Kidney (tissue), 14 donors: ENCODE data around the gene SRBD1. TPM values are rescaled to one million over a fixed set of nuclear protein-coding genes. Genes with fewer than 3 reads are reported as not detected.

Source experiments
- DNase-seq, 5 donors: peaks; one replicate each; pipeline ENCODE4 v3.0.0-alpha.2; 2013 to 2020
- FAIRE-seq: peaks from 2 replicates; lab custom pipeline; 2012; peaks lifted over from hg19 to GRCh38; lab: Jason Lieb, UNC
- H3K27ac ChIP-seq, 2 donors: one replicate each; pipeline ENCODE4 v1.7.0; 2013; ENCODE audit warnings: low read depth in 2 of 2, low read length in 2 of 2, inconsistent platforms in 1 of 2
- H3K27me3 ChIP-seq: one replicate; pipeline ENCODE4 v1.7.1; 2013; ENCODE audit warnings: low read length, inconsistent platforms; ENCODE audit not compliant: control insufficient read depth, insufficient read depth
- H3K36me3 ChIP-seq, 3 donors: one replicate each; pipeline versions ENCODE4 v1.7.0 to v1.7.1; 2013; ENCODE audit warnings: low read length in 3 of 3, control low read depth in 1 of 3, inconsistent platforms in 1 of 3; ENCODE audit not compliant: insufficient read depth in 3 of 3, control insufficient read depth in 2 of 3
- H3K4me1 ChIP-seq, 3 donors: one replicate each; pipeline versions ENCODE4 v1.7.0 to v1.7.1; 2013; ENCODE audit warnings: low read length in 3 of 3, inconsistent platforms in 1 of 3, low read depth in 1 of 3; ENCODE audit not compliant: control insufficient read depth in 2 of 3, insufficient read depth in 2 of 3
- H3K4me3 ChIP-seq, 3 donors: one replicate each; pipeline versions ENCODE4 v1.7.0 to v1.8.1; 2013; ENCODE audit warnings: low read length in 3 of 3, control low read depth in 1 of 3, inconsistent platforms in 1 of 3
- H3K9ac ChIP-seq, 3 donors: one replicate each; pipeline versions ENCODE4 v1.7.0 to v1.7.1; 2013; ENCODE audit warnings: low read length in 3 of 3, control low read depth in 1 of 3, inconsistent platforms in 1 of 3
- H3K9me3 ChIP-seq, 3 donors: one replicate each; pipeline versions ENCODE4 v1.7.0 to v1.7.1; 2013; ENCODE audit warnings: low read length in 3 of 3, control low read depth in 1 of 3, inconsistent platforms in 1 of 3; ENCODE audit not compliant: control insufficient read depth in 2 of 3, insufficient read depth in 1 of 3
- CTCF ChIP-seq: IDR thresholded peaks from 3 replicates; pipeline ENCODE4 v1.5.1; 2012; ENCODE audit warnings: mild to moderate bottlenecking, moderate library complexity, borderline replicate concordance; ENCODE audit not compliant: insufficient read depth; ENCODE audit errors: extremely low read depth
- intact Hi-C: fragments of 100-400 bp; cut with DNase I; formaldehyde crosslinking; loops from one replicate; pipeline ENCODE4 v1.11.1; 2022
- polyA plus RNA-seq: library from polyadenylated mRNA; stranded (reverse); fragments of 350-450 nt; fragmentation: Illumina TruSeq; extraction: RNeasy Lipid Tissue Mini Kit (QIAGEN cat#74804); gene quantifications from one replicate; pipeline ENCODE4 v1.2.3, GENCODE V29; 2014; ENCODE audit warnings: low read depth, low replicate concordance; ENCODE audit not compliant: insufficient read depth
- total RNA-seq: library from RNA; stranded (reverse); fragmentation: NEBNext Ultra II Directional; extraction: Animal tissue kit (Norgen Biotek cat#: 25700); gene quantifications from one replicate; pipeline ENCODE4 v1.2.1, GENCODE V29; 2021
- donor health status: control.
- donor health status: control.
- donor health status: control.
- donor health status: control.
- donor health status: control.
- donor health status: DM: yes; HTN: yes; CAD: no.
- donor health status: Normal renal cell carcinoma (clear cell type).

Gene SRBD1
- total and polyA plus RNA-seq, 2 donors from 2014 or later, result 5.4 to 19.5 TPM

- Histone ChIP-seq H3K9ac (no peak overlapping the region), H3K4me1 (no peaks in the 10 kb centered on the region), H3K27ac (no peak overlapping the region), H3K36me3 (peaks cover 0 to 3% (median 0%) of the 10 kb centered on the region in 3 donors), H3K4me3 (no peak overlapping the region), H3K27me3 (no peaks in the 10 kb centered on the region), H3K9me3 (no peaks in the 10 kb centered on the region)
- TF ChIP-seq CTCF, result no peak
- intact Hi-C loops, result no loop called here
- no peak for DNase-seq
- no peak for FAIRE-seq
Observed at GRCh38 chr2:45469314-45470099, 141.6 kb downstream of the SRBD1 start.

DNA sequence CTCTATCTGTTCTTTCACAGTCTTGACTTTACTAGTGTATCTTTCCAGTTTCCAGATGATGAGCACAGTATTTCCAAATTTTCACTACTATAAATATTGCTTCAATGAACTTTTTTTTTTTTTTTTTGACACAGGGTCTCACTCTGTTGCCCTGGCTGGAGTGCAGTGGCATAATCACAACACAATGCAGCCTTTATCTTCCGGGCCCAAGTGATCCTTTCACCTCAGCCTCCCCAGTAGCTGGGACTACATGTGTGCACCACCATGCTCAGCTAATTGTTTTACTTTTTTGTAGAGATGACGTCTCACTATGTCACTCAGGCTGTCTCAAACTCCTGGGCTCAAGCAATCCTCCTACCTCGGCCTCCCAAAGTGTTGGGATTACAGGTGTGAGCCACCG, 142.8 kb downstream of the SRBD1 start:
- Histone ChIP-seq H3K9ac (no peak overlapping the region), H3K27me3 (no peaks in the 10 kb centered on the region), H3K4me3 (no peak overlapping the region), H3K27ac (no peak overlapping the region), H3K4me1 (no peaks in the 10 kb centered on the region), H3K9me3 (no peaks in the 10 kb centered on the region), H3K36me3 (no peaks in the 10 kb centered on the region)
- no peak for DNase-seq
- intact Hi-C loops, result no loop called here
- FAIRE-seq, result no peak
- TF ChIP-seq CTCF, result no peak

- H3K36me3 ChIP-seq, result no peaks in the 10 kb centered on the region
- H3K4me1 ChIP-seq, result no peaks in the 10 kb centered on the region
- no peak for DNase-seq
- no peak overlapping the region for H3K9ac ChIP-seq
- H3K9me3 ChIP-seq, result no peaks in the 10 kb centered on the region
- FAIRE-seq, result no peak
- intact Hi-C loops, result no loop called here
- no peaks in the 10 kb centered on the region for H3K27me3 ChIP-seq
- H3K4me3 ChIP-seq, result no peak overlapping the region
- TF ChIP-seq CTCF, result no peak
- no peak overlapping the region for H3K27ac ChIP-seq
Observed at GRCh38 chr2:45466053-45466452, 145.0 kb downstream of the SRBD1 start.

- Histone ChIP-seq H3K9ac (no peak overlapping the region), H3K36me3 (no peaks in the 10 kb centered on the region), H3K4me3 (no peak overlapping the region), H3K27ac (no peak overlapping the region), H3K9me3 (no peaks in the 10 kb centered on the region), H3K27me3 (no peaks in the 10 kb centered on the region), H3K4me1 (peaks cover 0 to 11% (median 5%) of the 10 kb centered on the region in 3 donors)
- no peak for DNase-seq
- no peak for FAIRE-seq
- TF ChIP-seq CTCF, result no peak
- intact Hi-C loops, result no loop called here
Observed at GRCh38 chr2:45460825-45461224, 150.2 kb downstream of the SRBD1 start.
